ENCODE data around the gene PTGIS.

The PTGIS gene

GRCh38 chr20:49470922-49471321, 97.0 kb downstream of the PTGIS start:
- DNase-seq (ENCODE audit: low read depth), result no peak
- no peaks in the 10 kb centered on the region for H3K9me3 ChIP-seq (ENCODE audit: control insufficient read depth, low read length)

GRCh38 chr20:49469060-49469459, 98.9 kb downstream of the PTGIS start:
- Histone ChIP-seq H3K36me3 (ENCODE audit: control insufficient read depth, insufficient read depth, low read length, severe bottlenecking) (no peaks in the 10 kb centered on the region), H3K4me1 (ENCODE audit: control insufficient read depth, insufficient read depth, low read length) (no peaks in the 10 kb centered on the region), H3K9ac (ENCODE audit: low read length) (no peak overlapping the region), H3K27me3 (replicated peaks; ENCODE audit: control insufficient read depth, insufficient read depth, low read length) (peaks cover 54% of the 10 kb centered on the region), H3K9me3 (ENCODE audit: control insufficient read depth, low read length) (no peaks in the 10 kb centered on the region), H3K4me3 (ENCODE audit: low read length) (no peak overlapping the region)
- DNase-seq (ENCODE audit: low read depth), result no peak

More at GRCh38 chr20:49470922-49471321, 97.0 kb downstream of the PTGIS start:
- Histone ChIP-seq H3K4me1 (ENCODE audit: control insufficient read depth, insufficient read depth, low read length) (peaks cover 14% of the 10 kb centered on the region), H3K36me3 (ENCODE audit: control insufficient read depth, insufficient read depth, low read length, severe bottlenecking) (no peaks in the 10 kb centered on the region), H3K9ac (ENCODE audit: low read length) (no peak overlapping the region), H3K4me3 (ENCODE audit: low read length) (no peak overlapping the region), H3K27me3 (replicated peaks; ENCODE audit: control insufficient read depth, insufficient read depth, low read length) (peaks cover 43% of the 10 kb centered on the region)

GRCh38 chr20:49468412-49468811, 99.5 kb downstream of the PTGIS start:
- H3K9ac ChIP-seq (ENCODE audit: low read length), result no peak overlapping the region
- H3K36me3 ChIP-seq (ENCODE audit: control insufficient read depth, insufficient read depth, low read length, severe bottlenecking), result no peaks in the 10 kb centered on the region
- no peak for DNase-seq (ENCODE audit: low read depth)

GRCh38 chr20:49466114-49466912, 101.6 kb downstream of the PTGIS start:
- no peaks in the 10 kb centered on the region for H3K4me1 ChIP-seq (ENCODE audit: control insufficient read depth, insufficient read depth, low read length)
- H3K4me3 ChIP-seq (ENCODE audit: low read length), result no peak overlapping the region
- DNase-seq (ENCODE audit: low read depth), result no peak
- no peak overlapping the region for H3K9ac ChIP-seq (ENCODE audit: low read length)
- no peaks in the 10 kb centered on the region for H3K36me3 ChIP-seq (ENCODE audit: control insufficient read depth, insufficient read depth, low read length, severe bottlenecking)
- peaks cover 52% of the 10 kb centered on the region for H3K27me3 ChIP-seq (replicated peaks; ENCODE audit: control insufficient read depth, insufficient read depth, low read length)
- H3K9me3 ChIP-seq (ENCODE audit: control insufficient read depth, low read length), result no peaks in the 10 kb centered on the region

More at GRCh38 chr20:49468412-49468811, 99.5 kb downstream of the PTGIS start:
- Histone ChIP-seq H3K27me3 (replicated peaks; ENCODE audit: control insufficient read depth, insufficient read depth, low read length) (peaks cover 54% of the 10 kb centered on the region), H3K4me3 (ENCODE audit: low read length) (no peak overlapping the region), H3K4me1 (ENCODE audit: control insufficient read depth, insufficient read depth, low read length) (no peaks in the 10 kb centered on the region), H3K9me3 (ENCODE audit: control insufficient read depth, low read length) (no peaks in the 10 kb centered on the region)

GRCh38 chr20:49464556-49464955, 103.4 kb downstream of the PTGIS start:
- no peak overlapping the region for H3K4me3 ChIP-seq (ENCODE audit: low read length)
- no peaks in the 10 kb centered on the region for H3K4me1 ChIP-seq (ENCODE audit: control insufficient read depth, insufficient read depth, low read length)
- no peaks in the 10 kb centered on the region for H3K9me3 ChIP-seq (ENCODE audit: control insufficient read depth, low read length)
- no peak overlapping the region for H3K9ac ChIP-seq (ENCODE audit: low read length)
- DNase-seq (ENCODE audit: low read depth), result no peak
- no peaks in the 10 kb centered on the region for H3K36me3 ChIP-seq (ENCODE audit: control insufficient read depth, insufficient read depth, low read length, severe bottlenecking)
- peaks cover 57% of the 10 kb centered on the region for H3K27me3 ChIP-seq (replicated peaks; ENCODE audit: control insufficient read depth, insufficient read depth, low read length)

GRCh38 chr20:49462626-49463025, 105.3 kb downstream of the PTGIS start:
- Histone ChIP-seq H3K36me3 (ENCODE audit: control insufficient read depth, insufficient read depth, low read length, severe bottlenecking) (no peaks in the 10 kb centered on the region), H3K4me3 (ENCODE audit: low read length) (no peak overlapping the region), H3K27me3 (replicated peaks; ENCODE audit: control insufficient read depth, insufficient read depth, low read length) (peaks cover 61% of the 10 kb centered on the region), H3K9ac (ENCODE audit: low read length) (no peak overlapping the region), H3K9me3 (ENCODE audit: control insufficient read depth, low read length) (no peaks in the 10 kb centered on the region), H3K4me1 (ENCODE audit: control insufficient read depth, insufficient read depth, low read length) (no peaks in the 10 kb centered on the region)
- DNase-seq (ENCODE audit: low read depth), result no peak

- Histone ChIP-seq H3K4me3 (ENCODE audit: low read length) (no peak overlapping the region), H3K9ac (ENCODE audit: low read length) (no peak overlapping the region), H3K27me3 (replicated peaks; ENCODE audit: control insufficient read depth, insufficient read depth, low read length) (peaks cover 64% of the 10 kb centered on the region), H3K4me1 (ENCODE audit: control insufficient read depth, insufficient read depth, low read length) (no peaks in the 10 kb centered on the region), H3K36me3 (ENCODE audit: control insufficient read depth, insufficient read depth, low read length, severe bottlenecking) (no peaks in the 10 kb centered on the region), H3K9me3 (ENCODE audit: control insufficient read depth, low read length) (no peaks in the 10 kb centered on the region)
- no peak for DNase-seq (ENCODE audit: low read depth)
Observed at GRCh38 chr20:49461894-49462620, 105.9 kb downstream of the PTGIS start.

- DNase-seq (ENCODE audit: low read depth), result no peak
- H3K9ac ChIP-seq (ENCODE audit: low read length), result no peak overlapping the region
- H3K36me3 ChIP-seq (ENCODE audit: control insufficient read depth, insufficient read depth, low read length, severe bottlenecking), result no peaks in the 10 kb centered on the region
- no peaks in the 10 kb centered on the region for H3K4me1 ChIP-seq (ENCODE audit: control insufficient read depth, insufficient read depth, low read length)
- peaks cover 63% of the 10 kb centered on the region for H3K27me3 ChIP-seq (replicated peaks; ENCODE audit: control insufficient read depth, insufficient read depth, low read length)
- H3K9me3 ChIP-seq (ENCODE audit: control insufficient read depth, low read length), result no peaks in the 10 kb centered on the region
- no peak overlapping the region for H3K4me3 ChIP-seq (ENCODE audit: low read length)
Observed at GRCh38 chr20:49460916-49461315, 107.0 kb downstream of the PTGIS start.

- no peak for DNase-seq (ENCODE audit: low read depth)
Observed at GRCh38 chr20:49460131-49460530, 107.8 kb downstream of the PTGIS start.

GRCh38 chr20:49459684-49460083, 108.3 kb downstream of the PTGIS start:
- peaks cover 65% of the 10 kb centered on the region for H3K27me3 ChIP-seq (replicated peaks; ENCODE audit: control insufficient read depth, insufficient read depth, low read length)
- no peak overlapping the region for H3K9ac ChIP-seq (ENCODE audit: low read length)
- no peak for DNase-seq (ENCODE audit: low read depth)
- H3K36me3 ChIP-seq (ENCODE audit: control insufficient read depth, insufficient read depth, low read length, severe bottlenecking), result no peaks in the 10 kb centered on the region
- H3K4me1 ChIP-seq (ENCODE audit: control insufficient read depth, insufficient read depth, low read length), result no peaks in the 10 kb centered on the region
- no peak overlapping the region for H3K4me3 ChIP-seq (ENCODE audit: low read length)
- no peaks in the 10 kb centered on the region for H3K9me3 ChIP-seq (ENCODE audit: control insufficient read depth, low read length)

More at GRCh38 chr20:49460131-49460530, 107.8 kb downstream of the PTGIS start:
- H3K9ac ChIP-seq (ENCODE audit: low read length), result no peak overlapping the region
- H3K9me3 ChIP-seq (ENCODE audit: control insufficient read depth, low read length), result no peaks in the 10 kb centered on the region
- no peak overlapping the region for H3K4me3 ChIP-seq (ENCODE audit: low read length)
- H3K4me1 ChIP-seq (ENCODE audit: control insufficient read depth, insufficient read depth, low read length), result no peaks in the 10 kb centered on the region
- no peaks in the 10 kb centered on the region for H3K36me3 ChIP-seq (ENCODE audit: control insufficient read depth, insufficient read depth, low read length, severe bottlenecking)
- peaks cover 62% of the 10 kb centered on the region for H3K27me3 ChIP-seq (replicated peaks; ENCODE audit: control insufficient read depth, insufficient read depth, low read length)

- peaks cover 61% of the 10 kb centered on the region for H3K27me3 ChIP-seq (replicated peaks; ENCODE audit: control insufficient read depth, insufficient read depth, low read length)
Observed at GRCh38 chr20:49457444-49457843, 110.5 kb downstream of the PTGIS start.

More at GRCh38 chr20:49457444-49457843, 110.5 kb downstream of the PTGIS start:
- no peaks in the 10 kb centered on the region for H3K9me3 ChIP-seq (ENCODE audit: control insufficient read depth, low read length)
- H3K36me3 ChIP-seq (ENCODE audit: control insufficient read depth, insufficient read depth, low read length, severe bottlenecking), result no peaks in the 10 kb centered on the region
- DNase-seq (ENCODE audit: low read depth), result no peak
- no peak overlapping the region for H3K9ac ChIP-seq (ENCODE audit: low read length)
- H3K4me3 ChIP-seq (ENCODE audit: low read length), result no peak overlapping the region
- H3K4me1 ChIP-seq (ENCODE audit: control insufficient read depth, insufficient read depth, low read length), result peaks cover under 1% of the 10 kb centered on the region

Data from adipocyte (in vitro differentiated cells).